NCI-H510A treated with DMSO at 0.1 percent for 48 hours (cell line): ENCODE measurements around the gene SP6.

Experiments used
- DNase-seq: peaks from one replicate; lab custom pipeline; 2025; lab: John Stamatoyannopoulos, UW

Gene SP6

DNA sequence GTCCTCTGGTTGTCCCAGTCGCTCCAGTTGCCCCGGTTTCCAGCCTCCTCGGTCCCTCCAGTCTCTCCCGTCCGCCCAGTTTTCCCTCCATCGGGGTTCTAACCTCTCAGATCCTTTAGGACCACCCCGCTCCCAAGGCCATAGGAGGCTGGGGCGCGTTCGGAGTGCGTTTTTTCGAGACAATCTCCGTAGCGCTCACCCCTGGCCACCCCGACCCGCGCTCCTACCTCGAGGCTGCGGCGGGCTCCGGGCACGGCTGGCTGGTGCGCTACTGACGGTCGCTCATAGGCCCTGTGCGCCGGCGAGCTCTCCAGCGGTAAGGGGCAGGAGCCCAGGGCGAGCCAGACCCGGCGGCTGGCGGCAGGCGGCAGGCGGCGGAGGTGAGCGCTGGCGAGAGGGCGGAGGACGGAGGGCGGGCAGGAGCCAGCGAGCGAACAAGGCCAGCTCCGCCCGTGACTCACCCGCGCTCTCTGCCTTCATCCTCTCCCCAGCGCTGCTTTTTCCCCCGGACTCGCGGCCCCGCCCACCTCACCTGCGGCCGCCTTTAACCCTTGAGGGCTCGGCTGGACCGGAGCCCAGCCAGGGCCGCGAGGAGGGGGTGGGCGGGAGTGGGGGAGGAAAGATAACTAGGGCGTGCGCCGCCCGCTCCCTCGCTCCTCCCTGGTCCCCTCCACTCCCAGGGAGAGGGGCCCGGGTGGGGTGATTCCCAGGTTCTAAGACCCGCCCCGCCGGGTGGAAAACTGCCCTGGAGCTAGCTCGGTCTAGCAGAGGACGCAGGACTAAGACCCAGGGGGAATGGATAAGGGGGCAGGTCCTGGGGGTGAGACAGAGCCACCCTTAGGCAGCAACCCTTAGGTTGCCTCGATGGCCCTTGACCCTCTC is at the start of gene SP6:
TSS of gene SP6 (minus strand) at position 472 of the 882 bp plus-strand sequence. CDS start 2,734 bp downstream, outside the sequence.
- DNase-seq = peak; percentile 98

DNA sequence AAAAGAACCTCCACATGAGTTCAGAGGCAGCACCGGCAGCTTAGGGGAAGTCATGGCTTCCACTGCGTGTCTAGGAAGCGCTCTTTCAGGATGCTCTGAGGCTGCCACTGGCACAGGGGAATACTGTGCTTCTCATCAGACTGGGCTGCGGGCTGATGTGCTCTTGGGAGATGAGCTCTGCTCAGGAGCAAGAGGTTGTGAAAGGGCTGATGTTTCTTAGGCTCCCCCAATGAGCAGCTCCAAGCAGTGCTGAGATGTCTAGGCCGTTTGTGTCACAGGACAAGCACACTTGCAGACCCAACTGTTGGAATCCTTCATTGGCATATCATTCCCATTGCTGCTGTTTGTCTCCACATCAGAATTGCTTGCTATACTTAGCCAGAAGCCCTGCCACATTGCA is 48.7 kb upstream of the SP6 start:
- DNase-seq = no peak

DNA sequence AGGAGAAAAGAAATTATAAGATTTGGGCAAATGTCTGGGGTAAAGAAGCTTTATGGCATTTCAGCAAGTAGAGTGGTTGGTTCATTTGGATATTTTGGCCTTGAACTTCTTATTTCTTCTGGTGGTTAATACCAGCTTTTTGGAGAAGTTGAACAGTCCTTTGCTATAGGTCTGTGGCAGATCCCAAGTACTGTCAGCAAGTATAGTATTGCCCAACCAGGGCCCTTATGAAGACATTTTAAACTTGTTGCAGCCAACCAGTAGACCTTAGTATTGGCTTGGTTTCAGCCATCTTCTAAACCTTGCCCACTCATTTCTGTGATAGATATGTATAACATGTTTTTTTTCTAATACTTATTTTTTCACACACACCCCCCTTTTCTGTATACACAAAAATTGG is 47.3 kb upstream of the SP6 start:
- no peak for DNase-seq

DNA sequence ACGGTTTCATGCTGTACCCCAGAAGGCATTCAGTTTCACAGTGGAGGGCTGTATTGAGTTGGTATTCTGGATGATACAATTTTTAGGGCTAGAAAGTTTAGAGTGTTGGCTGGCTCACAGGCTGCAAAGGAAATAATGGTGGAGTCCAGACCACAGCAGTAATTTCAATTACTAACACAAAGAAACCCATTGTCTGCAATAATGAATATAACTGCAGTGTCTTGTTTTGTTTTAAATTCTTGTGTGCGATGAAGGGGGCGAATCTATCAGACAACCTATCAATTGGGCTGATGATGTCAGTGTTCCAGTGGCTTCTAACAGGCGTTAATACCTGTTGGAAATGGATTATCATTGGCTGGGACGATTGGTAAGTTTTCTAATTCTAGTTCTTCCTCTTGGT is 46.6 kb upstream of the SP6 start:
- no peak for DNase-seq

DNA sequence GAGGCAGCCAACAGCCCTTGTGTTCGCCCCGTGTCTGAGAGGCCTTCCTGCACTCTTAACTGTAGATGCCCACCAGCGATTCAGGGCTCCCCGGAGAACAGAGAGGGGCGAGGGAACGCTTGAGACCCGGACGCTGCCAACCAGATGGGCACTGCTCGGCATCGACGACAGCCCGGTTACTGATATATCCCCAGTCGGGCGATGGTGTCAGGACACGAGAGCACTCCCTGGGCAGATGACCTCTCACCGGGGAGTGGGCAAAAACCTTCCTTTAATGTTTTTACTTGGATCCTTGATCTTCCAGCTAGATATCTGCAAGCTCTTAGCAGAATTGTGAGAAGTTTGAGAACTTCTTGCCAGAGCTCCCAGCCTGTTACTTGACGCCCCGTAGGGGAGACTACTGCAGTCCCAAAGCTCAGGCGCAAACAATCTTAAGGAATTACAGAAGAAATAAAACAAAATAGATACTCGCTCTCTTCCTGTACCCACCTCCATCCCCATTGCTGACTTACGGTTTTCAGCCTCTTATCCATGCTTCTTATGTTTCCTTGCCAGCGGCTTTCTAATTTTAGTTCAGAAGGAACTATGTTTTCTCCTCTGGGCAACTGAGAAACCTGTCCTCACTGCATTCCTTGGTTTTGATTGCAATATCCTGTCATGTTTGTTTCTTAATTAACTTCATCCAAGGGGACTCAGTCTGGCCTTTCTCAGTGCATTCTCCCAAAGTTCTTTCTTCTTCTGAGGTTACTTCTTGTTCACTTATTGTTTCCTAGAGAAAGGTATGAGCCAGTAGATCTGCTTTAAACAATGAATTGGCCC is 45.9 kb upstream of the SP6 start:
- DNase-seq = no peak

GRCh38 chr17:47895856-47896671 is 45.1 kb upstream of the SP6 start, which contains the start of gene SP2:
Gene SP2, plus strand, starts transcription at chr17:47896236. Its CDS starts 51 bp downstream, at chr17:47896287.
- peak; percentile 100 for DNase-seq

DNA sequence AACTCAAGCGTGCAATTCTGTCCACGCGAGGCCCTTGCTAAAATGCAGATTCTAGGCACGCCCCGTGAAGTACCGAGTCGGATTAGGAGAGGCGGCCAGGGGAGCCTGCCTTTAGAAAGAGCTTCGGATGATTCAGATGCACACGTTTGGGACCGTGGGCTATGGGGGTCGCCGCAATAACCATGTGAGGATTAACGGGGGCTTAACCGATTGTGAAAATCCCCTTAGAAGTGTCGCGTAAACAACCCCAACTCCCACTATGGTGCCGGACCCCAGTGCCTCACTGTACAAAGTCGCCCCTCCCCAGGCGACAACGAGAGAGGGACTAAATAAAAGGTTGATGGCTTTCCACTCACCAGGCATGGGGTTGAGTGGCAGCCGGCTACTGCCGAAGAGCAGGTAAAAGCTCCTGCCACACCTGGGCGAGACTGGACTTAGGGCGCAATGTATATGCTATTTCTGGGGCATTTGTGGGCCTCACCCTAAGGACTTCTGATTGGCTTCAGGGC is 44.4 kb upstream of the SP6 start:
- no peak for DNase-seq

GRCh38 chr17:47894498-47895346 is 43.8 kb upstream of the SP6 start:
- DNase-seq = no peak

DNA sequence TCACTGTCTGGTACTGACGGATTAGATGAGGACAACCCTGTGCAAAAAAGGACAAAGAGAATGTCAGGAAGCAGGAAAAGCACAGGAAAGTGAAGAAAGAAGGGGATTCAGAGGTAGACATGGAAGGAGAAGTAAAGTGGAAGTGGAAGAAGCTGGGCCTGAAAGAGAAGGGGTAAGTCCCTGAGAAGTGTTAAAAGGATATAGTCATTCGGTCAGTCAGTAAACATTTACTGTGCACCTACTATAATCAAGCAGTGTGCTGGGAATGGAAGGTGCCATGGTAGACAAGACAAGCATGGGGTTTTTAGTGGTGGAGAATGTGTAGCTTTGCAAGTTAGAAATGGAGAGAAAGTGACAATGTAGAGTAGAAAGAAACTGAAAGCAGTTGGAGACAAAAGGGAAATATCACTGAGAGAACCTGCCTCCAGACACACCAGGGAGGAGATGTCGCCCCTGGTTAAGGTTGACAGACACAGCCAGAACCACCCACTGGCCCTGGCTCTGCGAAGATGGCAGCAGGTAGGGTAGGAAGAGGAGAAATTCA is 40.7 kb upstream of the SP6 start:
- DNase-seq = no peak

DNA sequence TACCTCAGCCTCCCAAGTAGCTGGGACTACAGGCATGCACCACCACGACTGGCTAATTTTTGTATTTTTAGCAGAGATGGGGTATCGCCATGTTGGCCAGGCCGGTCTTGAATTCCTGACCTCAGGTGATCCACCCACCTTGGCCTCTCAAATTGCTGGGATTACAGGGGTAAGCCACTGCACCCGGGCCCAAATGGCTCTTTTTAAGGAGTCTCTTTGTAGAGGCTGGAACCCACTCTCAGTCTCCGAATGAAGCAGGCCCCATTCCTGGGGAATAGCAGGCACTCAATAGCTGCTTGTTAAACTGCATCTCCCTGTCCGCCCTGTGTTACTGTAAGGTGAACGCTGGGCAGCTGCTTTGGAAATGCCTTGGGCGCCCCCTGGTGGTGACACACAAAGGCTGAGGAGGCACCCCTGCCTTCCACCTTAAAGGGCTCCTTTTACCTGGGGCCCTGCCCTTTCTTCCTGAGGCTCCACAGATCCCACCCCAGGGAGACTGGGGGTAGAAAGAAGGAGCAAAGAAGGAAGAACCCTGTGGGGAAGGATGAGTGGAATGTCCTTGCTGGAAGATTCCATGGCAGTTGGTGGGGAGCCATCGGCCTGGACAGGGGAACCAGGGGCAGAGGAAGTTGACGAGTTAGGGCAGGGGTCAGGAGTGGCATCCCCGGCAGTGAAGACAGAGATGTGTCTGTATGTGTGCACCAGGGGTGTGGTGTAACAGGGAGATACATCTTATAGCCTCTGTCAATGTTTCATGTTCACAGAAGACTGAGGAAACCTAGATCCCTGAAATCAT is 39.0 kb upstream of the SP6 start:
- DNase-seq = peak; percentile 93

DNA sequence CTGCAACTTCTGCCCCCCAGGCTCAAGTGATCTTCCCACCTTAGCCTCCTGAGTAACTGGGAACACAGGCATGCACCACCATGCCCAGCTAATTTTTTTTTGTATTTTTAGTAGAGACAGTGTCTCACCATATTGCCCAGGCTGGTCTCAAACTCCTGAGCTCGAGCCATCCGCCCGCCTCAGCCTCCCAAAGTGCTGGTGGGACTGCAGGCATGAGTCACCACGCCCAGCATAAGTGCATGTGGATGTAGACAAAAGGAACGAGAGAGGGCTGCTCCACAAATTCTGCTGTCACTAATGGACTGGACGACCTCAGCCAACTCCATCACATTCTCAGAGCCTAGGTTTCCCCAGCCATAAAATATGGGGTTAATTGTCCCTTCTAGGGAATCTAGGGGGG is 37.3 kb upstream of the SP6 start:
- no peak for DNase-seq

- DNase-seq = no peak
These were observed 34.2 kb upstream of the SP6 start for GRCh38 chr17:47884905-47885730.

GRCh38 chr17:47884427-47884740 is 33.4 kb upstream of the SP6 start:
- DNase-seq = no peak

DNA sequence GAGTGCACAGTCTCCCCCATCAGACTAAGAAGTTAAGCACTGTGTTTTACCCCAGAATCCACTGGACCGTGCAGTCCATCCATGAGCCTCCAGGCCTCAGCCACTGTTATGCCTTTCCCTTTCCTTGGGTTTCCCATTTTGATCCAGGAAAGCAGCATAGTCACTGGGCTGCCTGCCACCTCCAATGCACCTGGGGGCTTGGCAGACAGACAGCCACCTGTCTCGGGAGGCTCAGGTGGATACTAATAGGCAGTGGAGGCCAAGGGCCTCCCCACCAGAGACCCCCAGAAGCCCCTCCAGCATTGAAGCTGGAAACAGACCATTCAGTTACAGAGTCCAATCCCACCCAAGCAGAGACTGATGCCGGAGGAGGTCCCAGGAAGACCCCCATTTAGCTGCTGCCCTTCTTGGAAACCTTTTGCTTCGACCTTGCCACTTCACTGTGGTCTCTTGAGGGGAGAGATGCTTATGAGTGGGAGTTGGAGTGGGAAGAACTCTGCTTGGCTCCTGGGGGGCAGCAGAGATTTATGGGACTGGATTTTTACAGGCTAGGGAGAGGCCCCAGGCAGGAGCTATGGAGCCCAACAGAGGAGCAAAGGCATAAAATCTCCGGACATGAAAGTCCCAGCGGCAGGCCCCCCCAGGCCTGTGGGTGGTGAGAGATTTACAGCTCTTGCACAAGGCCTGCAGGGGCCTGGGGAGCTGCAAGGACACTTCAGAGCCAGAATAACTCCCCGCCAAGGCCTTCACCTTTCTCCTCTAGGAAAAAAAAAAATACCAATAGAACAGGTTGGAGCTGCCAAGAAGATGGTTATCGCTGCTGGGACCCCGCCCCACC is 32.8 kb upstream of the SP6 start:
- DNase-seq = no peak

- no peak for DNase-seq
These were observed 32.0 kb upstream of the SP6 start for GRCh38 chr17:47882695-47883588.

- DNase-seq = no peak
These were observed 31.3 kb upstream of the SP6 start for GRCh38 chr17:47882247-47882646.

DNA sequence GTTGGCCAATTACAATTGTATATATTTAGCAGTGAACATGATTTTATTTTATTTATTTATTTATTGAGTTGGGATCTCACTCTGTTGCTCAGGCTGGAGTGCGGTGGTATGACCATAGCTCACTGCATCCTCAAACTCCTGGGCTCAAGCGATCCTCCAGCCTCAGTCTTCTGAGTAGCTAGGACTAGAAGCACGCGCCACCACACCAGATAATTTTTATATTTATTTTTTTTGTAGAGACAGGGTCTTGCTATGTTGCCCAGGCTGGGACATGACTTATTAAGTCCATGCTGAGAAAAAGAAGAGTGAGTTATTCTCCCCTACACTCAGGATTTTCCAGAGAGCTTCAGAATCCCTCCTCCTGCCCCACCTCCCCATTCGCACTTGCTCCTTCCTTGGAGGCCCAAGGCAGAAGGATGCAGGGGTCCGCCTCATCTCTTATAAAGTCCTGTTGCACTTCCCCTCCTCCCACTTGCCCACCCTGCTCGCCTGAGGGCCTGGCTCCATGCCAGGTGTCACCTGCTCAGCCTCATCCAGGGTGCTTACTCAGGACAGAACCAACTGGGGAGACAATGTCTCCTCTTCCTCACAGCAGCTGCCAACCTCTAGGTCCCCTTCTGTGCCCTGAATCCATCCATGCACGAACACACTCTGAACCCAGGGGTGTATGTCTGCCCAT is 29.0 kb upstream of the SP6 start:
- DNase-seq = no peak
